Nucleus accumbens (tissue), 56 donors: Measurements from ENCODE around the gene SLC25A6.
"Not testable (repeated sequence)": the region's sequence is repeated elsewhere in the genome, so short reads cannot be mapped to it uniquely, and the experiment has no call there.

Experiments
- DNase-seq, 56 donors: peaks; one replicate each; lab custom pipeline; 2025; lab: John Stamatoyannopoulos, UW

SLC25A6 gene

DNA sequence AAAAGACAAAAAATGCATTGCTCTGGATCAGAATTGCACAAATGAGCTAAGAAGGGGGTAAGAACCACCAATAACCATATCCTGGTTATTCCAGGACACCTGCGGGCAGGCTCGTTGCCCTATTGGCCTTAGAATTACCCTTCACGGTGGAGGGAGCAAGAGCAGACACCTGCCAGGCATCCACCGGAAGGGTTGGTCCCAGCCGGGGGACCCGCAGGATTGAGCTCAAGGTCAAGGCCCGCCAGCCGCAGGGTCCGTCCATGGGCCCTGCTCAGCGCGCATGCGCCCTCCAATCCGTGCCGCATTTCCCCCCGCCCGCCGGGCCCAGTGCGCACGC is 575 bp downstream of the SLC25A6 start:
- no peak for DNase-seq

- DNase-seq: no peak
Measured at GRCh38 chrX:1390621-1391369, 1.1 kb downstream of the SLC25A6 start.

DNA sequence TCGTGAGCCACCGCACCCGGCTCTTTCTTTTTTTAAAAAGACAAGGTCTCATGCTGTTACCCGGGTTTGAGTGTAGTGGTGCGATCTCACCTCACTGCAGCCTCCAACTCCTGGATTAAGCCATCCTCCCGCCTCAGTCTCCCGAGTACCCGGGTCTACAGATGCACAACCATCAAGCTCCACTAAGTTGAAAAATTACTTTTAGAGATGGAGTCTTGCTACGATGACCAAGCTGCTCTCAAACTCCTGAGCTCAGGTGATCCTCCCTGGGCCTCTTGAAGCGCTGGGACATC is 2.0 kb downstream of the SLC25A6 start:
- no peak for DNase-seq

GRCh38 chrX:1389181-1389992 is 2.5 kb downstream of the SLC25A6 start:
- no peak for DNase-seq

DNA sequence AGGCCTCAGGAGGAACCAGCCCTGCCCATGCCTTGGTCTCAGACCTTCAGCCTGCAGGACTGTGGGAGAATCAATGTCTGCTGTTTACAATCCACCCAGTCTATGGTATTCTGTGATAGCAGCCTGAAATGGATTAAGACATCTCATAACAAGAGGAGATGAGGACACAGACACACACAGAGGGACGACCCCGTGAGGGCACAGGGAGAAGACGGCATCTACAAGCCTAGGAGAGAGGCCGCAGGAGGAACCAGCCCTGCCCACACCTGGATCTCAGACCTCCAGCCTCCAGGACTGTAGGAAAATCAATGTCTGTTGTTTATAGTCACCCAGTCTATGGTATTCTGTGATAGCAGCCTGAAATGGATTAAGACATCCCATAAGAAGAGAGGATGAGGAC is 3.3 kb downstream of the SLC25A6 start:
- no peak for DNase-seq

- no peak for DNase-seq
Measured at GRCh38 chrX:1387141-1387776, 4.7 kb downstream of the SLC25A6 start.

DNA sequence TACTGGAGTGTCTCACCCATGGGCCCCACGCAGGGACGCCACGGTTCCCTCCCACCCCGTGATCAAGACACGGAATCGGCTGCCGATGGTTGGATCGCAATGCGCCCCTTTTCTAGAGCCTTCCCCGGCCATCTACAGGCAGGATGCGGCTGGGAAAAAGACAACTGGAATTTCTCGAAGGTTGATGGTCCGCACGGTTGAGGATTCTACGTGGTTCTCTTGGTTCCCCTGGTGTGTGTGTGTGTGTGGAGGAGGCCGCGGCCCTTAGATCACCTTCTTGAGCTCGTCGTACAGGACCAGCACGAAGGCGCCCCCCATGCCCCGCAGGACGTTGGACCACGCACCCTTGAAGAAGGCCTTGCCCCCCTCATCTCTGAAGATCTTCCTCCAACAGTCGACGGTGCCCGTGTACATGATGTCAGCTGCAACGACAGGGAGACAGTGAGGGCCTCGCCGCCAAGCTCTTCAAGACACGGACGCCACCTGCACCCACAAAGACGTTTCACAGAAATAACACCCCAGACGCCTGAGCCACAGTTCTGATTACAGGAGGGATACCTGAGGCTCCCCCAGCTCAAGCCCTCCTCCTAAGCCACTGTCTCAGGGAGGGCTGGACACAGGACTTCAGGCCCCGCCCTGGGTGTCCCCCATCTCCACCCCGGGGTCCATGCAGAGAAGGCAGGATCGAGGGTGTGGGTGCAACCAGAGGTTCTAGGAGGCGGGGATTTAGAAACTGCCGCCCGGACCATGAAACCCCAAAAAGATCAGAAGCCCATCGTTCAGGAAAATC is 5.4 kb downstream of the SLC25A6 start:
- DNase-seq: no peak

DNA sequence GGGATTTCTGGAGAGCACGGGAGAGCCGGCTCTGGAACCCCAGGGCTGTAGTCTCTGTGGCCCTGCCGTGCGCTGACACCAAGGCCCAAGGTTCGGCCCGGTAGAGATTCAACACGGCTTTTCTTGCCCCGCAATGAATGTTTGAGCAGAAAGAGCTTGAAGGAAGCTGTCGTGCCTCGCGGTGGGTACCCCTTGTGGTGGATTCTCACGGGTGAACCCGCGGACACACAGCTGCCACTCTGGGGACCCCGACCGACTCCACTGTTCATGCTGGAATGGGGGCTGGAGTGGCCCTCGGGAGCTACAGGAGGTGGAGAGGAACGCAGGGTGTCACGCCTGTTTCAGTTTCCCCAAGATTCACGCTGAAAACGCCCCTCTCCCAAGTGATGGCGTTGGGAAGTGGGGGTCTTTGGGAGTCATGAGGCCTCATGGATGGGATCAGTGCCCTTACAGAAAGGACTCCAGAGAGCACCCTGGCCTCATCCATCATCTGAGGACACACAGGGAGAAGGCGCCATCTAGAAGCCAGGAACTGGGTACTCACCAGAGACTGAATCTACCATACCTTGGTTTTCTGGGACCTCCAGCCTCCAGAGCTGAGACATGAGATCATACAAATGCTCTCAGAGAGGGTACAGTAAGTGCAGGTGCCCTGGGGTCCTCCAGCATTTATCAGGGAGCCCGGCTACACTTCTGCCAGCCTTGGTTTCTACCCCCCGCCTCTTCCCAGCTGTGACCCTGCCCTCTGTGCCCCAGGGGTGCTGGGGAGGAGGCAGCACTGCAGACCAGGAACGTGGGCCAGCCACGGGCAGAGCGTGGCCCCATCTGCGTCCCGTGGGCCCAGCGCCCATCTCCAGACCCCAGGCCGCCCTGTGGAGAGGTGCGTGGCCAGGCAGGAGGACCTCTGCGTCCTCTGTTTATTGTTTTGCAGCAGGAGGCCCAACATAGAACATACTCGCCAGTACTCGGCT is 6.4 kb downstream of the SLC25A6 start:
- DNase-seq: no peak

DNA sequence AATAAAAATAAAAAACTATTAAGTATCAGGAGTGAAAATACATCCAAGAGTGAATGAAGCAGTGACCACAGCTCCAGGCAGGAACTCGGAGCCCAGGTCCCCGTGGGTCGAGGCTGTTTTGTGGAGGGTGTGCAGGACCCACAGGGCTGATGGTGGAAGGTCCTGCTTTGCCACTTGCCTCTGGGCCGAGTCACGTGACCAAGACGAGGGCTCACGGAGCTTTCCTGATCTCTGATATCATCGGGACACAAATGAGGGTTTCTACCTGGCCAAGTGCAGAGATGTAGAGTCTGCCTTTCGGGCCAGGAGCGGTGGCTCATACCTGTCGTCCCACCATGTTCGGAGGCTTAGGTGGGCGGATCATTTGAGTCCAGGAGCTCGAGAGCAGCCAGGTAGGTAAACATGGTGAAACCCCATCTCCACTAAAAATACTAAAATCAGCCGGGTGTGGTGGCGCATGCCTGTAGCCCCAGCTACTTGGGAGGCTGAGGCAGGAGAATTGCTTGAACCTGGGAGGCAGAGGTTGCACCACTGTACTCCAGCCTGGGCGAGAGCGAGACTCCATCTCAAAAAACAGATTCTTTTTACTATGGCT is 7.2 kb downstream of the SLC25A6 start:
- no peak for DNase-seq

DNA sequence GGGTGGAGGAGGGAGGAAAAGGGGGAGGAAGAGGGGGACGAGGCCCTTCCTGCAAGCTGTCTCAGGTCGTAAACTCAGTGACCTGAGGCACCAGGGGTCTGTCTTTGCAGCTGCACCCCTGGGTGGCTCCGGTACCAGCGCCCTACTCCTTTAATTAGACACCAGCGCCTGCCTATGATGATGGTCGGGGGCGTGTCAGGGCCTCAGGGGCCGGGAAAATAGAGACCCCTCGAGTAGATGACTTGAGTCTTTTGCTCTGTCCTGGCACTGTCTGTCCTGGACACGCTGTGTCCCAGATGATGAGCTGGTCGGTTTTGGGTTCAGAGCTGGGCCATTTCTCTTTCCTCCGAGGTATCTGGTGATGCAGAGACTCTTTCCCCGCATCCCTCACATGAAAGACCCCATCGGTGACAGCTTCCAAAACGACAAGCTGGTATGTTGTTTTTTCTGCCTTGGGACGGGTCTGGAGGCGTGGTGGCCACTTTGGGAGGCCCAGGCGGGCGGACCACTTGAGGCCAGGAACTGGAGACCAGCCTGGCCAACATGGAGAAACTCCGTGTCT is 11.2 kb downstream of the SLC25A6 start:
- no peak for DNase-seq

GRCh38 chrX:1378306-1378759 is 13.6 kb downstream of the SLC25A6 start:
- DNase-seq: no peak

- no peak for DNase-seq
Measured at GRCh38 chrX:1368385-1368698, 23.6 kb downstream of the SLC25A6 start.

GRCh38 chrX:1366363-1366762 is 25.6 kb downstream of the SLC25A6 start:
- DNase-seq: not testable (repeated sequence)

- DNase-seq: no peak
Measured at GRCh38 chrX:1361910-1362309, 30.0 kb downstream of the SLC25A6 start.

DNA sequence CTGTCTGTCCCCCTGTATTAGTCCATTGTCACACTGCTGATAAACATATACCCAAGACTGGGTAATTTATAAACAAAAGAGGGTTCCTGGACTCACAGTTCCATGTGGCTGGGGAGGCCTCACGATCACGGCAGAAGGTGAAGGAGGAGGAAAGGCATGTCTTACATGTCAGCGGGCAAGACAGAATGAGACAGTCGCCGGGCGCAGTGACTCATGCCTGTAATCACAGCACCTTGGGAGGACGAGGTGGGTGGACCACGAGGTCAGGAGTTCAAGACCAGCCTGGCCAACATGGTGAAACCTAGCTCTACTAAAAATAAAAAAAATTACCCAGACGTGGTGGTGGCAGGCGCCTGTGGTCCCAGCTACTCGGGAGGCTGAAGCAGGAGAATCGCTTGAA is 30.6 kb downstream of the SLC25A6 start:
- peak in 9 of 56 donors; percentile 0 to 32 (median 8) for DNase-seq

GRCh38 chrX:1360171-1360570 is 31.7 kb downstream of the SLC25A6 start:
- DNase-seq: no peak

DNA sequence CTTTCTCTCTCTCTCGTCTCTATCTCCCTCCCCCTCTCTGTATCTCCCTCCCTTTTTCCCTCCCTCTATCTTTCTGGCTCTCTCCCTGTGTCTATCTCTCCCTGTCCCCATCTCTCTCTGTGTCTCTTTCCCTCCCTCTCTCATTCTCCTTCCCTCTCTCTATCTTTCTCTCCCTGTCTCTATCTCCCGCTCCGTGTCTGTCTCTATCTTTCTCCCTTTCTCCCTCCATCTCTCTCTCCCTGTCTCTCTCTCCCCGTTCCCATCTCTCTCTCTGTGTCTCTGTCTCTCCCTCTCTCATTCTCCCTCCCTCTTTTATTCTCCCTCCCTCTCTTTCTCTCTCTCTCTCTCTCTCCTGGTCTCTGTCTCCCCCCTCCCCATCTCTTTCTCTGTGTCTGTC is 32.4 kb downstream of the SLC25A6 start:
- no peak for DNase-seq

GRCh38 chrX:1358793-1359476 is 33.0 kb downstream of the SLC25A6 start:
- no peak for DNase-seq

DNA sequence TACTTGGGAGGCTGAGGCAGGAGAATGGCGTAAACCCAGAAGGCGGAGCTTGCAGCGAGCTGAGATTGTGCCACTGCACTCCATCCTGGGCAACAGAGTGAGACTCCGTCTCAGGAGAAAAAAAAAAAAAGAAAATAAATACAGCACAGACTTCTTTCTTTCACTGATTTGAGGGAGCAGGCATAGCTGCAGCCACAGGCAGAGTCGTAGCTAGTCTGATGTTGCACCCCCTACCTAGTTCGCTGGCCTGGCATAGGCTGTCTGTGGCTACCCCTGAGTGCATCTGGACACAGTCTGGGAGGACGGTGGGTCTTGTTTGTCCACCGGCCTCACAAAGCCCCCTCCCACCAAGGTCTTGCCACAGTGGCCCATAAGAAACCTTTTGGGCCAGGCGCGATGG is 33.9 kb downstream of the SLC25A6 start:
- DNase-seq: no peak
